AG04449 (cell line): ENCODE results near the gene TMEM168.
A peak's percentile ranks its signal among the peaks of the same experiment; 100 is the strongest.

Experiments used
- CTCF ChIA-PET: fragments of 350-600 bp; formaldehyde crosslinking; extraction: SDS; loops from one replicate; lab custom pipeline; 2021; ENCODE audit warnings: antibody characterized with exemption; lab: Yijun Ruan, JAX
- POLR2A ChIA-PET: fragments of 400-600, 350-600 bp; formaldehyde crosslinking; extraction: SDS; loops from one replicate; lab custom pipeline; 2020; ENCODE audit warnings: antibody characterized with exemption, inconsistent platforms; lab: Yijun Ruan, JAX
- DNase-seq: peaks from one replicate; pipeline ENCODE4 v3.0.0-alpha.2; 2010; ENCODE audit warnings: low read depth, low spot score
- H3K4me3 ChIP-seq: 2 replicates; pipeline ENCODE4 v1.5.1; 2011; ENCODE audit warnings: low read depth, mild to moderate bottlenecking, control low read depth, low read length
- TF ChIP-seq, protein P1 (sequence below): IDR thresholded peaks from one replicate; pipeline ENCODE4 v1.5.1; 2011; ENCODE audit warnings: mild to moderate bottlenecking, moderate library complexity, low read length, control low read depth, inconsistent platforms; ENCODE audit not compliant: insufficient read depth; ENCODE audit errors: missing control alignments

The TMEM168 gene

GRCh38 chr7:112792441-112792840 is 2.2 kb upstream of the TMEM168 start:
- TF ChIP-seq, protein P1, sequence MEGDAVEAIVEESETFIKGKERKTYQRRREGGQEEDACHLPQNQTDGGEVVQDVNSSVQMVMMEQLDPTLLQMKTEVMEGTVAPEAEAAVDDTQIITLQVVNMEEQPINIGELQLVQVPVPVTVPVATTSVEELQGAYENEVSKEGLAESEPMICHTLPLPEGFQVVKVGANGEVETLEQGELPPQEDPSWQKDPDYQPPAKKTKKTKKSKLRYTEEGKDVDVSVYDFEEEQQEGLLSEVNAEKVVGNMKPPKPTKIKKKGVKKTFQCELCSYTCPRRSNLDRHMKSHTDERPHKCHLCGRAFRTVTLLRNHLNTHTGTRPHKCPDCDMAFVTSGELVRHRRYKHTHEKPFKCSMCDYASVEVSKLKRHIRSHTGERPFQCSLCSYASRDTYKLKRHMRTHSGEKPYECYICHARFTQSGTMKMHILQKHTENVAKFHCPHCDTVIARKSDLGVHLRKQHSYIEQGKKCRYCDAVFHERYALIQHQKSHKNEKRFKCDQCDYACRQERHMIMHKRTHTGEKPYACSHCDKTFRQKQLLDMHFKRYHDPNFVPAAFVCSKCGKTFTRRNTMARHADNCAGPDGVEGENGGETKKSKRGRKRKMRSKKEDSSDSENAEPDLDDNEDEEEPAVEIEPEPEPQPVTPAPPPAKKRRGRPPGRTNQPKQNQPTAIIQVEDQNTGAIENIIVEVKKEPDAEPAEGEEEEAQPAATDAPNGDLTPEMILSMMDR: no peak
- ChIA-PET CTCF (no interaction called here), POLR2A (no interaction called here)
- no peak for DNase-seq
- H3K4me3 ChIP-seq: no peak overlapping the region

DNA sequence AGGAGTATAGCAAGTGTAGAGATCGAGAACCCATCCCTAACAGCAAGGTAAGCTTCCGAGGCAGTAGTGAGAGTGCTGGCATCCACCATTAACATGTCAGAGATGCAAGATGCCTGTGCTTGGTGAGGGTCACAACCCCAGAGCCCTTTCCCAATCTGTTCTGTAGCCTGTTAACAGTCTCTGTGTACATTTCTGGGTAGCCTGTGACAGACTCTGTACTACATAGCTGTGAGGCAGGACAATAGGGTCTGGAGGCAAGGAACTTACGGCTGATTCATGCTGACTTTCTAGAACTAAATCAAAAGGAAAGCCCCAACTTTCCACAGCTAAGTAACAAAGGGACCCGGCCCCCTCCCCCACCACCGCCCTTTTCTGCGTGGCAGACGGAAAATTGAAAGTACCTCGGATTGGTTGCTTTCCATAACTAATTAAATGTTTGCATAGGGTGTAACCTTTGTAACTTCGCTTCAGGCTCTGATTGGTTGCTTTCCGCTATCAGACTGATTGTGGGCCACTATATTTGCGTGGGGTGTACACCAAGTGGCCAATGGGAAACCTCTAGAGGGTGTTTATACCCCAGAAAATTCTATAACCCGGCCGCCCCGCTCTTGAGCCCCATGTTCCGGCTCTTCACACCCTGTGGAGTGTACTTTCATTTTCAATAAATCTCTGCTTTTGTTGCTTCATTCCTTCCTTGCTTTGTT is 1.4 kb upstream of the TMEM168 start:
- ChIA-PET CTCF (interaction anchor here (0.8 kb wide), 1 partner anchor 12 kb away, joined by 3 read pairs; no protein-coding TSS in a partner anchor), POLR2A (no interaction called here)
- no peak for DNase-seq
- H3K4me3 ChIP-seq: no peak overlapping the region
- TF ChIP-seq, protein P1: no peak

DNA sequence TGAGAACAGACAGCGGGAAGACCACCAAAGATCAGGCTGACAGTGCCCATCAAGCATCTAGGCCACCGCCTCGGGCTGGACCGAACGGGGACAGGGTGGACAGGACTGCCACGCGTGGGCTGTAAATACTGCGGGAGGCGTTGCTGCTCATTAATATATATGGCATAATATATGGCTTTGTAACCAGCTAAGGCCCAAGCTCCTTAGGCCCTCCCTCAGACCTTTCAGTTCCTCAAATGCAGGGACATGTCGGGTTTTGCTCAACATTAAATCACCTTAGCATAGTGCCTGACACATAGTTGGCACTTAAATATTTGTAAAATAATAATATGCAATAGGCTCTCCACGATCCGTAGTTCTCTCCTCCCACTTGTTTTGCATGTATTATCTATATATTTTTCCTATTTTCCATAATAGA is 402 bp upstream of the TMEM168 start:
- ChIA-PET CTCF (interaction anchor here (0.8 kb wide), 1 partner anchor 11 kb away, joined by 3 read pairs; no protein-coding TSS in a partner anchor), POLR2A (no interaction called here)
- H3K4me3 ChIP-seq: peak overlapping the region; percentile 90
- DNase-seq: no peak
- TF ChIP-seq, protein P1: no peak

GRCh38 chr7:112789453-112789816 is 758 bp downstream of the TMEM168 start:
- TF ChIP-seq, protein P1: no peak
- H3K4me3 ChIP-seq: peak overlapping the region; percentile 90
- no peak for DNase-seq
- ChIA-PET CTCF (interaction anchor here (0.7 to 1.3 kb wide), 4 partner anchors 10 to 294 kb away, joined by 3 to 4 read pairs (median 4); no protein-coding TSS in a partner anchor), POLR2A (interaction anchor here (0.5 to 1.1 kb wide), 2 partner anchors 10 to 705 kb away, joined by 3 to 4 read pairs; no protein-coding TSS in a partner anchor)

GRCh38 chr7:112788778-112789343 is 1.3 kb downstream of the TMEM168 start:
- no peak for DNase-seq
- TF ChIP-seq, protein P1: no peak
- ChIA-PET POLR2A (interaction anchor here (1.1 kb wide), 1 partner anchor 9 kb away, joined by 4 read pairs; no protein-coding TSS in a partner anchor), CTCF (interaction anchor here (0.7 to 1.3 kb wide), 2 partner anchors 110 to 293 kb away, joined by 3 read pairs; no protein-coding TSS in a partner anchor)
- H3K4me3 ChIP-seq: peak overlapping the region; percentile 90

GRCh38 chr7:112784603-112785002 is 5.6 kb downstream of the TMEM168 start:
- TF ChIP-seq, protein P1: no peak
- POLR2A ChIA-PET: no interaction called here
- CTCF ChIA-PET: no interaction called here

More at GRCh38 chr7:112784603-112785002, 5.6 kb downstream of the TMEM168 start:
- H3K4me3 ChIP-seq: no peak overlapping the region
- DNase-seq: no peak
